Loucy (cell line): ENCODE measurements around the gene FIBCD1.

Experiments
- H2AFZ ChIP-seq: fragments of 200-600 bp; sonication (generic); 2 replicates; pipeline ENCODE4 v1.6.0; 2016; ENCODE audit warnings: antibody characterized with exemption, mild to moderate bottlenecking, low read length, moderate library complexity
- H3F3A ChIP-seq: fragments of 200-600 bp; 2 replicates; pipeline ENCODE4 v1.6.0; 2016; ENCODE audit warnings: antibody characterized with exemption, low read depth, mild to moderate bottlenecking
- H3K27me3 ChIP-seq: fragments of 200-600 bp; sonication (generic); 2 replicates; pipeline ENCODE4 v1.6.1; 2014; ENCODE audit warnings: low read length, mild to moderate bottlenecking; ENCODE audit not compliant: insufficient read depth, poor library complexity, severe bottlenecking
- H3K36me3 ChIP-seq: fragments of 200-600 bp; sonication (generic); 2 replicates; pipeline ENCODE4 v1.6.1; 2016; ENCODE audit warnings: low read length; ENCODE audit not compliant: insufficient read depth
- H3K4me1 ChIP-seq: fragments of 200-600 bp; sonication (generic); 2 replicates; pipeline ENCODE4 v1.5.1; 2014; ENCODE audit warnings: low read length, mild to moderate bottlenecking; ENCODE audit not compliant: insufficient read depth, poor library complexity, severe bottlenecking
- H3K4me2 ChIP-seq: fragments of 200-600 bp; sonication (generic); 2 replicates; pipeline ENCODE4 v1.6.0; 2014; ENCODE audit warnings: antibody characterized with exemption, low read length, low read depth, mild to moderate bottlenecking; ENCODE audit not compliant: poor library complexity, severe bottlenecking
- H3K4me3 ChIP-seq: fragments of 200-600 bp; sonication (generic); 2 replicates; pipeline ENCODE4 v1.5.1; 2014; ENCODE audit warnings: low read length, mild to moderate bottlenecking, mixed read lengths; ENCODE audit not compliant: poor library complexity, severe bottlenecking
- H3K79me2 ChIP-seq: fragments of 200-600 bp; sonication (generic); 2 replicates; pipeline ENCODE4 v1.6.1; 2014; ENCODE audit warnings: low read length; ENCODE audit not compliant: insufficient read depth
- H3K9ac ChIP-seq: fragments of 200-600 bp; sonication (generic); 2 replicates; pipeline ENCODE4 v1.6.0; 2014; ENCODE audit warnings: mild to moderate bottlenecking, low read depth, low read length, moderate library complexity; ENCODE audit not compliant: poor library complexity, severe bottlenecking
- H3K9me2 ChIP-seq: fragments of 200-600 bp; sonication (generic); replicated peaks from 2 replicates; pipeline ENCODE4 v1.6.1; 2016; ENCODE audit warnings: low read depth, low read length, mixed read lengths
- H3K9me3 ChIP-seq: fragments of 200-600 bp; sonication (generic); 2 replicates; pipeline ENCODE4 v1.6.1; 2014; ENCODE audit warnings: mild to moderate bottlenecking, antibody characterized with exemption, low read length, low read depth; ENCODE audit not compliant: insufficient read depth
- H4K20me1 ChIP-seq: fragments of 200-600 bp; sonication (generic); 2 replicates; pipeline ENCODE4 v1.6.0; 2014; ENCODE audit warnings: antibody characterized with exemption, low read length, mild to moderate bottlenecking; ENCODE audit not compliant: insufficient read depth, poor library complexity, severe bottlenecking
- EZH2phosphoT487 ChIP-seq: fragments of 200-600 bp; IDR thresholded peaks from 2 replicates; pipeline ENCODE4 v1.6.1; 2018; ENCODE audit warnings: antibody characterized with exemption, mild to moderate bottlenecking, moderate library complexity, borderline replicate concordance
- TF ChIP-seq, protein P1 (sequence below): fragments of 200-600 bp; sonication (generic); conservative IDR thresholded peaks from 2 replicates; pipeline ENCODE4 v1.5.1; 2014; ENCODE audit warnings: mild to moderate bottlenecking, antibody characterized with exemption, low read length

Gene FIBCD1

DNA sequence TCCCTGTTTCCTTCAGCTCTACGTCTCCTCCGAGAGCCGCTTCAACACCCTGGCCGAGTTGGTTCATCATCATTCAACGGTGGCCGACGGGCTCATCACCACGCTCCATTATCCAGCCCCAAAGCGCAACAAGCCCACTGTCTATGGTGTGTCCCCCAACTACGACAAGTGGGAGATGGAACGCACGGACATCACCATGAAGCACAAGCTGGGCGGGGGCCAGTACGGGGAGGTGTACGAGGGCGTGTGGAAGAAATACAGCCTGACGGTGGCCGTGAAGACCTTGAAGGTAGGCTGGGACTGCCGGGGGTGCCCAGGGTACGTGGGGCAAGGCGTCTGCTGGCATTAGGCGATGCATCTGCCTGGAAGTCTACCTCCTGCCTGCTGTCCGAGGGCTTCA lies 76.3 kb downstream of the FIBCD1 start:
- Histone ChIP-seq H3K4me2 (no peak overlapping the region), H3F3A (no peaks in the 10 kb centered on the region), H3K9ac (no peak overlapping the region), H3K4me1 (no peaks in the 10 kb centered on the region), H2AFZ (no peak overlapping the region), H3K79me2 (no peaks in the 10 kb centered on the region), H4K20me1 (peaks cover 4% of the 10 kb centered on the region), H3K9me2 (no peaks in the 10 kb centered on the region), H3K27me3 (no peaks in the 10 kb centered on the region), H3K9me3 (no peaks in the 10 kb centered on the region), H3K4me3 (no peak overlapping the region), H3K36me3 (peaks cover 18% of the 10 kb centered on the region; the same call in 1 of the 2 replicates)
- no peak for TF ChIP-seq EZH2phosphoT487
- TF ChIP-seq, protein P1, sequence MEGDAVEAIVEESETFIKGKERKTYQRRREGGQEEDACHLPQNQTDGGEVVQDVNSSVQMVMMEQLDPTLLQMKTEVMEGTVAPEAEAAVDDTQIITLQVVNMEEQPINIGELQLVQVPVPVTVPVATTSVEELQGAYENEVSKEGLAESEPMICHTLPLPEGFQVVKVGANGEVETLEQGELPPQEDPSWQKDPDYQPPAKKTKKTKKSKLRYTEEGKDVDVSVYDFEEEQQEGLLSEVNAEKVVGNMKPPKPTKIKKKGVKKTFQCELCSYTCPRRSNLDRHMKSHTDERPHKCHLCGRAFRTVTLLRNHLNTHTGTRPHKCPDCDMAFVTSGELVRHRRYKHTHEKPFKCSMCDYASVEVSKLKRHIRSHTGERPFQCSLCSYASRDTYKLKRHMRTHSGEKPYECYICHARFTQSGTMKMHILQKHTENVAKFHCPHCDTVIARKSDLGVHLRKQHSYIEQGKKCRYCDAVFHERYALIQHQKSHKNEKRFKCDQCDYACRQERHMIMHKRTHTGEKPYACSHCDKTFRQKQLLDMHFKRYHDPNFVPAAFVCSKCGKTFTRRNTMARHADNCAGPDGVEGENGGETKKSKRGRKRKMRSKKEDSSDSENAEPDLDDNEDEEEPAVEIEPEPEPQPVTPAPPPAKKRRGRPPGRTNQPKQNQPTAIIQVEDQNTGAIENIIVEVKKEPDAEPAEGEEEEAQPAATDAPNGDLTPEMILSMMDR, result no peak

DNA sequence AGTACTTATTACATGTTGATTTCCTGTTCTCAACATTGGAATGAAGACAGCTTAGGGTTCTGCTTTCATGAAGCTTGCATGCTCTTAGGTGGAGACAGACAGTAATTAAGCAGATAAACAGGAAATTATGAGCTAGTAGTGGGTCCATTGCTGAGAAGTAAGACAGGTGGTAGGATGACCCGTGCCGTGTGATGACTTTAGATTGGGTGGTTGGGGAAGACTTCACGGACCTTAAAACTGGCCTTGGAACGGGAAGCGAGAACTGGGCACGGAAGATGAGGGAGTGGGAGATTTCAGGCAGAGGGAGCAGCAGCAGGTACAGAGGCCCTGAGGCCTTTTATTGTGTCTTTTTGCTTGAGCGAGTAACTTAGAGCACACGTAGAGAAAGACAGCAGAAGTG lies 76.8 kb downstream of the FIBCD1 start:
- TF ChIP-seq, protein P1, result no peak
- no peak for TF ChIP-seq EZH2phosphoT487
- Histone ChIP-seq H2AFZ (no peak overlapping the region), H3K27me3 (no peaks in the 10 kb centered on the region), H3K4me2 (no peak overlapping the region), H3K4me1 (no peaks in the 10 kb centered on the region), H3K9me3 (no peaks in the 10 kb centered on the region), H3K9ac (no peak overlapping the region), H3K79me2 (no peaks in the 10 kb centered on the region), H3K36me3 (peaks cover 20% of the 10 kb centered on the region; the same call in 1 of the 2 replicates), H3F3A (no peaks in the 10 kb centered on the region), H3K4me3 (no peak overlapping the region), H4K20me1 (peaks cover 2% of the 10 kb centered on the region), H3K9me2 (no peaks in the 10 kb centered on the region)

GRCh38 chr9:130861372-130862180 lies 77.5 kb downstream of the FIBCD1 start:
- Histone ChIP-seq H3K36me3 (peaks cover 25% of the 10 kb centered on the region; the same call in 1 of the 2 replicates), H3K4me1 (no peaks in the 10 kb centered on the region), H3F3A (no peaks in the 10 kb centered on the region), H3K9me2 (no peaks in the 10 kb centered on the region), H3K9ac (no peak overlapping the region), H2AFZ (no peak overlapping the region), H3K79me2 (no peaks in the 10 kb centered on the region), H3K4me3 (no peak overlapping the region), H3K27me3 (no peaks in the 10 kb centered on the region), H3K9me3 (no peaks in the 10 kb centered on the region), H3K4me2 (no peak overlapping the region), H4K20me1 (no peaks in the 10 kb centered on the region)
- no peak for TF ChIP-seq EZH2phosphoT487
- TF ChIP-seq, protein P1, result no peak
